Smooth muscle cell (in vitro differentiated cells): ENCODE data around the gene WTAP. TPM values are rescaled to one million over a fixed set of nuclear protein-coding genes. Genes with fewer than 3 reads are reported as not detected.

ENCODE experiments used
- DNase-seq: peaks from one replicate; lab custom pipeline; 2025; ENCODE audit not compliant: unreplicated experiment; lab: John Stamatoyannopoulos, UW
- H2AFZ ChIP-seq: fragments of 200-600 bp; sonication (generic); 2 replicates; pipeline ENCODE4 v1.6.0; 2016; ENCODE audit warnings: antibody characterized with exemption, low read depth, mild to moderate bottlenecking
- H3F3A ChIP-seq: fragments of 200-600 bp; sonication (generic); 2 replicates; pipeline ENCODE4 v1.6.0; 2017; ENCODE audit warnings: antibody characterized with exemption, low read depth
- H3K27ac ChIP-seq: fragments of 200-600 bp; sonication (generic); 2 replicates; pipeline ENCODE4 v1.5.1; 2016; ENCODE audit warnings: low read depth, mild to moderate bottlenecking
- H3K27me3 ChIP-seq: fragments of 200-600 bp; sonication (generic); 2 replicates; pipeline ENCODE4 v1.6.1; 2016; ENCODE audit warnings: low read depth, mild to moderate bottlenecking
- H3K36me3 ChIP-seq: fragments of 200-600 bp; sonication (generic); 2 replicates; pipeline ENCODE4 v1.5.1; 2016; ENCODE audit warnings: low read depth
- H3K4me1 ChIP-seq: fragments of 200-600 bp; sonication (generic); 2 replicates; pipeline ENCODE4 v1.5.1; 2016; ENCODE audit warnings: low read depth
- H3K4me2 ChIP-seq: fragments of 200-600 bp; sonication (generic); 2 replicates; pipeline ENCODE4 v1.6.0; 2016; ENCODE audit warnings: mild to moderate bottlenecking
- H3K4me3 ChIP-seq: fragments of 200-600 bp; sonication (generic); 2 replicates; pipeline ENCODE4 v1.5.1; 2016; ENCODE audit warnings: mild to moderate bottlenecking
- H3K79me2 ChIP-seq: fragments of 200-600 bp; sonication (generic); 2 replicates; pipeline ENCODE4 v1.6.0; 2016; ENCODE audit warnings: low read depth, mild to moderate bottlenecking
- H3K9ac ChIP-seq: fragments of 200-600 bp; sonication (generic); 2 replicates; pipeline ENCODE4 v1.6.0; 2016; ENCODE audit warnings: low read depth
- H3K9me3 ChIP-seq: fragments of 200-600 bp; sonication (generic); replicated peaks from 2 replicates; pipeline ENCODE4 v1.5.1; 2016; ENCODE audit warnings: low read depth
- H4K20me1 ChIP-seq: fragments of 200-600 bp; sonication (generic); 2 replicates; pipeline ENCODE4 v1.6.0; 2016; ENCODE audit warnings: low read depth
- WGBS: methylation state at CpG from one replicate; pipeline ENCODE4 v1.1.7; 2016; ENCODE audit warnings: low lambda C conversion rate; 5-methylcytosine and 5-hydroxymethylcytosine counted together
- polyA plus RNA-seq: library from polyadenylated mRNA; unstranded; fragments of >200 nt; fragmentation: Nextera tagmentation; extraction: Ambion mirVana; gene quantifications from 2 replicates; pipeline ENCODE4 v1.2.1, GENCODE V29; 2016
- total RNA-seq: library from RNA; depleted of rRNA; stranded (reverse); fragments of >200 nt; gene quantifications from 2 replicates; pipeline ENCODE4 v1.2.3, GENCODE V29; 2014
- TF ChIP-seq, protein P1 (sequence below): fragments of 200-600 bp; sonication (generic); IDR thresholded peaks from 2 replicates; pipeline ENCODE4 v1.5.1; 2017; ENCODE audit warnings: borderline replicate concordance, mild to moderate bottlenecking, antibody characterized with exemption; ENCODE audit not compliant: insufficient read depth, poor library complexity, severe bottlenecking

Gene WTAP
- total and polyA plus RNA-seq, 2 experiments from 2014 or later = 39.4 to 90.2 TPM

DNA sequence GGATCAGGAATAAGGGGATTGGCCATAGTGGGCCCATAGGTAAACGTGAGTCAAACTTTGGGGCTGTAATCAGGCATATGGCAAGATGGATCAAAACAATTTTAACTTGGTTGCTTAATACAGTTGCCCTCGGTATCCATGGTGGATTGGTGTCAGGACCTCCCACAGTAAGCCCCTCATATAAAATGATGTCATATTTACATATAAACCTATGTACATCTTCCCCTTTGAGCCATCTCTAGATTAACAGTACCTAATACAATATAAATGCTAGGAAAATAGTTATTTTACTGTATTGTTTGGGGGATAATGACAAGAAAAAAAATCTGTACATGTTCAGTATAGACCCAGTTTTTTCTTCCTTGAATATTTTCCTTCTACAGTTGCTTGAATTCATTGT is 27.1 kb downstream of the WTAP start:
- peaks cover 29% of the 10 kb centered on the region for H3K36me3 ChIP-seq
- peaks cover 24% of the 10 kb centered on the region for H3K79me2 ChIP-seq
- no peak overlapping the region for H3K9ac ChIP-seq
- DNase-seq = no peak
- no peaks in the 10 kb centered on the region for H3K4me1 ChIP-seq
- 98% methylated on average over 2 of the region's 2 CpGs for WGBS
- H3K27ac ChIP-seq = peak overlapping the region; percentile 16
- peaks cover 26% of the 10 kb centered on the region for H4K20me1 ChIP-seq
- H2AFZ ChIP-seq = no peak overlapping the region
- peaks cover 28% of the 10 kb centered on the region for H3F3A ChIP-seq
- no peak overlapping the region for H3K4me2 ChIP-seq
- H3K27me3 ChIP-seq = no peaks in the 10 kb centered on the region
- TF ChIP-seq, protein P1, sequence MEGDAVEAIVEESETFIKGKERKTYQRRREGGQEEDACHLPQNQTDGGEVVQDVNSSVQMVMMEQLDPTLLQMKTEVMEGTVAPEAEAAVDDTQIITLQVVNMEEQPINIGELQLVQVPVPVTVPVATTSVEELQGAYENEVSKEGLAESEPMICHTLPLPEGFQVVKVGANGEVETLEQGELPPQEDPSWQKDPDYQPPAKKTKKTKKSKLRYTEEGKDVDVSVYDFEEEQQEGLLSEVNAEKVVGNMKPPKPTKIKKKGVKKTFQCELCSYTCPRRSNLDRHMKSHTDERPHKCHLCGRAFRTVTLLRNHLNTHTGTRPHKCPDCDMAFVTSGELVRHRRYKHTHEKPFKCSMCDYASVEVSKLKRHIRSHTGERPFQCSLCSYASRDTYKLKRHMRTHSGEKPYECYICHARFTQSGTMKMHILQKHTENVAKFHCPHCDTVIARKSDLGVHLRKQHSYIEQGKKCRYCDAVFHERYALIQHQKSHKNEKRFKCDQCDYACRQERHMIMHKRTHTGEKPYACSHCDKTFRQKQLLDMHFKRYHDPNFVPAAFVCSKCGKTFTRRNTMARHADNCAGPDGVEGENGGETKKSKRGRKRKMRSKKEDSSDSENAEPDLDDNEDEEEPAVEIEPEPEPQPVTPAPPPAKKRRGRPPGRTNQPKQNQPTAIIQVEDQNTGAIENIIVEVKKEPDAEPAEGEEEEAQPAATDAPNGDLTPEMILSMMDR = no peak
- H3K4me3 ChIP-seq = no peak overlapping the region
- H3K9me3 ChIP-seq = no peaks in the 10 kb centered on the region

DNA sequence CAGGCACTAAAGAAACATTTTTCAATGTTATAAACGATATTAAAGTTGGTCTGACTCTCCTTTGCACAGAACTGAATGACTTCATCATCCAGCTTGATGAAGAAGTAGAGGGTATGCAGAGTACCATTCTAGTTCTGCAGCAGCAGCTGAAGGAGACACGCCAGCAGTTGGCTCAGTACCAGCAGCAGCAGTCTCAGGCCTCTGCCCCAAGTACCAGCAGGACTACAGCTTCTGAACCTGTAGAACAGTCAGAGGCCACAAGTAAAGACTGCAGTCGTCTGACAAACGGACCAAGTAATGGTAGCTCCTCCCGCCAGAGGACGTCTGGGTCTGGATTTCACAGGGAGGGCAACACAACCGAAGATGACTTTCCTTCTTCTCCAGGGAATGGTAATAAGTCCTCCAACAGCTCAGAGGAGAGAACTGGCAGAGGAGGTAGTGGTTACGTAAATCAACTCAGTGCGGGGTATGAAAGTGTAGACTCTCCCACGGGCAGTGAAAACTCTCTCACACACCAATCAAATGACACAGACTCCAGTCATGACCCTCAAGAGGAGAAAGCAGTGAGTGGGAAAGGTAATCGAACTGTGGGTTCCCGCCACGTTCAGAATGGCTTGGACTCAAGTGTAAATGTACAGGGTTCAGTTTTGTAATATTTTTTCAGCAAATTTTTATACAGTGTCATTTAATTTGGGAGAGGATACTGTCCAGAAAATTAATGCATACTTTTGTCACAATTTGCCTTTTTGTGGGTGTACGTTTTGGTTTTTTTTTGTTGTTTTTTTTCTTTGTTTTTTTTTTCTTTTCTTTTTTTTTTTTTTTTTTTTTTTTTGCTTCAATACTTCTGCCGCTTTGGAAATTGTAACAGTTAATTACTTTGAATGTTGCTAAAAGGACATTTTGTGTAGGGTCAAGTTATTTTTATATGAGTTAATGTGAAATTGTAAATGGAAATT is 27.9 kb downstream of the WTAP start:
- Histone ChIP-seq H3K79me2 (peaks cover 22% of the 10 kb centered on the region), H3K4me2 (no peak overlapping the region), H3K9me3 (no peaks in the 10 kb centered on the region), H3K27me3 (no peaks in the 10 kb centered on the region), H3K9ac (no peak overlapping the region), H2AFZ (no peak overlapping the region), H3K36me3 (peaks cover 22% of the 10 kb centered on the region), H4K20me1 (peaks cover 23% of the 10 kb centered on the region), H3F3A (peaks cover 36% of the 10 kb centered on the region), H3K4me1 (peaks cover 6% of the 10 kb centered on the region), H3K27ac (no peak overlapping the region), H3K4me3 (no peak overlapping the region)
- WGBS = 96% methylated on average over 15 of the region's 15 CpGs
- DNase-seq = no peak
- TF ChIP-seq, protein P1 = no peak

DNA sequence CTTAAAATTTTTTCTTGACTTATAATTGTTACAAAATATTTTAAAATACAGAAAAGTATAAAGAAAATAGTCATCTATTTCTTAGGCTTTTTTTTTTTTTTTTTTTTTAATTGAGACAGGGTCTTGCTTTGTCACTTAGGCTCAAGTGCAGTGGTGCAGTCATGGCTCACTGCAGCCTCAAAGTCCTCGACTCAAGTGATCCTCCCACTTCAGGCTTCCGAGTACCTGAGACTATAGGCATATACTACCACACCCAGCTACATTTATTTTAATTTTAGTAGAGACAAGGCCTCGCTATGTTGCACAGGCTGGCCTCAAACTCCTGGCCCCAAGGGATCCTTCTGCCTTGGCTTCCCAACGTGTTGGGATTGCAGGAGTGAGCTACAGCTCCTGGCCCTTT is 29.2 kb downstream of the WTAP start:
- no peak for DNase-seq
- Histone ChIP-seq H3K36me3 (peaks cover 9% of the 10 kb centered on the region), H3K9ac (no peak overlapping the region), H3K27me3 (no peaks in the 10 kb centered on the region), H3K79me2 (peaks cover 11% of the 10 kb centered on the region), H3K4me3 (no peak overlapping the region), H3K4me2 (no peak overlapping the region), H4K20me1 (peaks cover 18% of the 10 kb centered on the region), H3K9me3 (no peaks in the 10 kb centered on the region), H3F3A (peaks cover 49% of the 10 kb centered on the region), H3K4me1 (peaks cover 17% of the 10 kb centered on the region), H3K27ac (peak overlapping the region; percentile 91), H2AFZ (no peak overlapping the region)
- TF ChIP-seq, protein P1 = no peak
- 97% methylated on average over 4 of the region's 4 CpGs for WGBS
